ENCODE results near the gene ATAT1. TPM values are rescaled to one million over a fixed set of nuclear protein-coding genes. Genes with fewer than 3 reads are reported as not detected.

ATAT1 gene
- polyA plus RNA-seq, 1 donor from 2014 or later, result 70.4 TPM

DNA sequence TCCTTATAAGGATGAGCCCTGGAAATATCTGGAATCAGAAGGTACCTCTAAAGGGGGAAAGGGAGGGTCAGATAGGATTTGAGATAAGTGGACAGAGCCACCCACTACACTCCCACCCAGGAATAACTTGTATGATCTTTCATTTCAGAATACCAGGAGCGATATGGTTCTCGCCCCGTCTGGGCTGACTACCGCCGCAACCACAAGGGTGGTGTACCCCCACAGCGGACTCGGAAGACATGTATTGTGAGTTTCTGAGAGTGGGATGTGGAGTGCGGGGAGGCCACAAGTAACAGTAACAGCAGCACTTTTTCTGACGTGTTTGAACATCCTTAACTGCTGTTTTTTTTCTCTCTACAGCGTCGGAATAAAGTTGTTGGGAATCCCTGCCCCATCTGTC, 7.1 kb upstream of the ATAT1 start:
- Histone ChIP-seq H3K27me3 (ENCODE audit: insufficient read depth, low read depth, low read length) (no peaks in the 10 kb centered on the region), H3K9me3 (ENCODE audit: low read length) (no peaks in the 10 kb centered on the region), H3K36me3 (ENCODE audit: insufficient read depth, low read length) (peaks cover 6% of the 10 kb centered on the region), H3F3A (ENCODE audit: insufficient read depth, low read length, poor library complexity, severe bottlenecking) (peaks cover 8% of the 10 kb centered on the region), H2AFZ (ENCODE audit: low read depth, low read length) (no peak overlapping the region), H3K9me2 (ENCODE audit: insufficient read depth, low read length) (no peaks in the 10 kb centered on the region), H3K27ac (ENCODE audit: low read length) (no peak overlapping the region), H3K4me3 (ENCODE audit: low read length) (no peak overlapping the region), H4K20me1 (ENCODE audit: insufficient read depth) (no peaks in the 10 kb centered on the region), H3K9ac (ENCODE audit: low read length) (no peak overlapping the region), H3K4me2 (ENCODE audit: low read length) (no peak overlapping the region), H3K79me2 (replicated peaks; ENCODE audit: insufficient read depth, low read length) (peaks cover 35% of the 10 kb centered on the region)
- TF ChIP-seq TAF1 (IDR thresholded peaks at IDR 0.05; ENCODE audit: low read depth) (no peak), SMC3 (conservative IDR thresholded peaks at IDR 0.05; ENCODE audit: poor library complexity) (no peak), EZH2 (IDR thresholded peaks at IDR 0.05; ENCODE audit: borderline replicate concordance, insufficient read depth, low read length, poor library complexity, severe bottlenecking) (no peak), EP300 (conservative IDR thresholded peaks at IDR 0.05; ENCODE audit: poor library complexity, severe bottlenecking) (no peak), RAD21 (conservative IDR thresholded peaks at IDR 0.05) (no peak), POLR2AphosphoS5 (IDR thresholded peaks at IDR 0.05) (no peak), MXI1 (conservative IDR thresholded peaks at IDR 0.05; ENCODE audit: poor library complexity, severe bottlenecking) (no peak)
- TF ChIP-seq, protein P1, sequence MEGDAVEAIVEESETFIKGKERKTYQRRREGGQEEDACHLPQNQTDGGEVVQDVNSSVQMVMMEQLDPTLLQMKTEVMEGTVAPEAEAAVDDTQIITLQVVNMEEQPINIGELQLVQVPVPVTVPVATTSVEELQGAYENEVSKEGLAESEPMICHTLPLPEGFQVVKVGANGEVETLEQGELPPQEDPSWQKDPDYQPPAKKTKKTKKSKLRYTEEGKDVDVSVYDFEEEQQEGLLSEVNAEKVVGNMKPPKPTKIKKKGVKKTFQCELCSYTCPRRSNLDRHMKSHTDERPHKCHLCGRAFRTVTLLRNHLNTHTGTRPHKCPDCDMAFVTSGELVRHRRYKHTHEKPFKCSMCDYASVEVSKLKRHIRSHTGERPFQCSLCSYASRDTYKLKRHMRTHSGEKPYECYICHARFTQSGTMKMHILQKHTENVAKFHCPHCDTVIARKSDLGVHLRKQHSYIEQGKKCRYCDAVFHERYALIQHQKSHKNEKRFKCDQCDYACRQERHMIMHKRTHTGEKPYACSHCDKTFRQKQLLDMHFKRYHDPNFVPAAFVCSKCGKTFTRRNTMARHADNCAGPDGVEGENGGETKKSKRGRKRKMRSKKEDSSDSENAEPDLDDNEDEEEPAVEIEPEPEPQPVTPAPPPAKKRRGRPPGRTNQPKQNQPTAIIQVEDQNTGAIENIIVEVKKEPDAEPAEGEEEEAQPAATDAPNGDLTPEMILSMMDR (IDR thresholded peaks at IDR 0.05; ENCODE audit: poor library complexity, severe bottlenecking), result no peak
- TF ChIP-seq, protein P2, sequence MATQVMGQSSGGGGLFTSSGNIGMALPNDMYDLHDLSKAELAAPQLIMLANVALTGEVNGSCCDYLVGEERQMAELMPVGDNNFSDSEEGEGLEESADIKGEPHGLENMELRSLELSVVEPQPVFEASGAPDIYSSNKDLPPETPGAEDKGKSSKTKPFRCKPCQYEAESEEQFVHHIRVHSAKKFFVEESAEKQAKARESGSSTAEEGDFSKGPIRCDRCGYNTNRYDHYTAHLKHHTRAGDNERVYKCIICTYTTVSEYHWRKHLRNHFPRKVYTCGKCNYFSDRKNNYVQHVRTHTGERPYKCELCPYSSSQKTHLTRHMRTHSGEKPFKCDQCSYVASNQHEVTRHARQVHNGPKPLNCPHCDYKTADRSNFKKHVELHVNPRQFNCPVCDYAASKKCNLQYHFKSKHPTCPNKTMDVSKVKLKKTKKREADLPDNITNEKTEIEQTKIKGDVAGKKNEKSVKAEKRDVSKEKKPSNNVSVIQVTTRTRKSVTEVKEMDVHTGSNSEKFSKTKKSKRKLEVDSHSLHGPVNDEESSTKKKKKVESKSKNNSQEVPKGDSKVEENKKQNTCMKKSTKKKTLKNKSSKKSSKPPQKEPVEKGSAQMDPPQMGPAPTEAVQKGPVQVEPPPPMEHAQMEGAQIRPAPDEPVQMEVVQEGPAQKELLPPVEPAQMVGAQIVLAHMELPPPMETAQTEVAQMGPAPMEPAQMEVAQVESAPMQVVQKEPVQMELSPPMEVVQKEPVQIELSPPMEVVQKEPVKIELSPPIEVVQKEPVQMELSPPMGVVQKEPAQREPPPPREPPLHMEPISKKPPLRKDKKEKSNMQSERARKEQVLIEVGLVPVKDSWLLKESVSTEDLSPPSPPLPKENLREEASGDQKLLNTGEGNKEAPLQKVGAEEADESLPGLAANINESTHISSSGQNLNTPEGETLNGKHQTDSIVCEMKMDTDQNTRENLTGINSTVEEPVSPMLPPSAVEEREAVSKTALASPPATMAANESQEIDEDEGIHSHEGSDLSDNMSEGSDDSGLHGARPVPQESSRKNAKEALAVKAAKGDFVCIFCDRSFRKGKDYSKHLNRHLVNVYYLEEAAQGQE (IDR thresholded peaks at IDR 0.05; ENCODE audit: borderline replicate concordance), result no peak

GRCh38 chr6:30625511-30625910, 1.2 kb upstream of the ATAT1 start:
- no peak overlapping the region for H3K4me3 ChIP-seq (ENCODE audit: low read length)
- H3K27ac ChIP-seq (ENCODE audit: low read length), result no peak overlapping the region
- H3K27me3 ChIP-seq (ENCODE audit: insufficient read depth, low read depth, low read length), result no peaks in the 10 kb centered on the region
- no peak overlapping the region for H3K9ac ChIP-seq (ENCODE audit: low read length)
- no peaks in the 10 kb centered on the region for H3F3A ChIP-seq (ENCODE audit: insufficient read depth, low read length, poor library complexity, severe bottlenecking)
- no peak overlapping the region for H3K4me2 ChIP-seq (ENCODE audit: low read length)
- peaks cover 10% of the 10 kb centered on the region for H3K36me3 ChIP-seq (ENCODE audit: insufficient read depth, low read length)
- H2AFZ ChIP-seq (ENCODE audit: low read depth, low read length), result no peak overlapping the region
- no peaks in the 10 kb centered on the region for H3K9me3 ChIP-seq (ENCODE audit: low read length)
- peaks cover 22% of the 10 kb centered on the region for H3K79me2 ChIP-seq (replicated peaks; ENCODE audit: insufficient read depth, low read length)
- TF ChIP-seq, protein P2 (IDR thresholded peaks at IDR 0.05; ENCODE audit: borderline replicate concordance), result no peak
- TF ChIP-seq MXI1 (conservative IDR thresholded peaks at IDR 0.05; ENCODE audit: poor library complexity, severe bottlenecking) (no peak), EZH2 (IDR thresholded peaks at IDR 0.05; ENCODE audit: borderline replicate concordance, insufficient read depth, low read length, poor library complexity, severe bottlenecking) (no peak), TAF1 (IDR thresholded peaks at IDR 0.05; ENCODE audit: low read depth) (no peak), EP300 (conservative IDR thresholded peaks at IDR 0.05; ENCODE audit: poor library complexity, severe bottlenecking) (no peak), SMC3 (conservative IDR thresholded peaks at IDR 0.05; ENCODE audit: poor library complexity) (no peak), RAD21 (conservative IDR thresholded peaks at IDR 0.05) (no peak), POLR2AphosphoS5 (IDR thresholded peaks at IDR 0.05) (no peak)
- TF ChIP-seq, protein P1 (IDR thresholded peaks at IDR 0.05; ENCODE audit: poor library complexity, severe bottlenecking), result no peak
- no peaks in the 10 kb centered on the region for H3K9me2 ChIP-seq (ENCODE audit: insufficient read depth, low read length)
- H4K20me1 ChIP-seq (ENCODE audit: insufficient read depth), result no peaks in the 10 kb centered on the region

Measured in neural cell (in vitro differentiated cells).